HepG2 (cell line): Measurements from ENCODE around the gene WDFY1. TPM values are rescaled to one million over a fixed set of nuclear protein-coding genes. Genes with fewer than 3 reads are reported as not detected.

Experiments used
- CBFB ChIP-seq: sonication (generic); formaldehyde crosslinking; IDR thresholded peaks from 2 replicates; pipeline ENCODE4 v1.4.0; 2020; ENCODE audit warnings: missing genetic modification reagents
- CBX2 ChIP-seq, 2 experiments: fragments of 200-600 bp in 1 of 2; sonication (generic); formaldehyde crosslinking in 1 of 2; IDR thresholded peaks; 2 replicates each; pipeline versions ENCODE4 v1.7.0 to v1.8.1; 2018 to 2022; ENCODE audit warnings: low read depth in 2 of 2, low read length in 1 of 2, mild to moderate bottlenecking in 1 of 2, missing genetic modification reagents in 1 of 2
- MAFG ChIP-seq: sonication (generic); formaldehyde crosslinking; IDR thresholded peaks from 2 replicates; pipeline ENCODE4 v1.5.1; 2020; ENCODE audit warnings: mild to moderate bottlenecking, missing genetic modification reagents
- SIN3B ChIP-seq: fragments of 150-350 bp; IDR thresholded peaks from 2 replicates; pipeline ENCODE4 v1.6.1; 2014; ENCODE audit warnings: low read length
- SNAPC4 ChIP-seq: sonication (generic); formaldehyde crosslinking; IDR thresholded peaks from 2 replicates; pipeline ENCODE4 v1.4.0; 2020; ENCODE audit warnings: mild to moderate bottlenecking, missing genetic modification reagents
- ZNF12 ChIP-seq: sonication (generic); formaldehyde crosslinking; IDR thresholded peaks from 2 replicates; pipeline ENCODE4 v1.5.0; 2020; ENCODE audit warnings: missing genetic modification reagents
- ZNF282 ChIP-seq: fragments of 450-650 bp; IDR thresholded peaks from 2 replicates; pipeline ENCODE4 v1.6.1; 2018; ENCODE audit not compliant: partially characterized antibody
- ZNF781 ChIP-seq: sonication (generic); formaldehyde crosslinking; IDR thresholded peaks from 2 replicates; pipeline ENCODE4 v1.5.1; 2020; ENCODE audit warnings: borderline replicate concordance, mild to moderate bottlenecking, missing genetic modification reagents; ENCODE audit errors: not compliant biosample characterization
- ZNF841 ChIP-seq: sonication (generic); formaldehyde crosslinking; IDR thresholded peaks from 2 replicates; pipeline ENCODE4 v1.8.1; 2023; ENCODE audit warnings: missing genetic modification reagents, borderline replicate concordance
- polyA plus RNA-seq, 8 experiments: library from polyadenylated mRNA; depleted of rRNA in 3 of 8; stranded (reverse) in 7 of 8; unstranded in 1 of 8; fragments of >200 nt; fragmentation: Illumina TruSeq in 4 of 8; extraction: Trizol in 4 of 8; gene quantifications; 2 replicates each; pipeline versions ENCODE4 v1.2.1 to v1.2.3, GENCODE V29; 2011 to 2016; ENCODE audit warnings: low read depth in 4 of 8, missing spikeins in 1 of 8, mixed read lengths in 1 of 8; ENCODE audit not compliant: insufficient read depth in 1 of 8
- total RNA-seq, 5 experiments: library from RNA; depleted of rRNA; stranded (reverse); fragments of >200 nt; fragmentation: Illumina TruSeq; extraction: Trizol; gene quantifications; 2 replicates each; pipeline ENCODE4 v1.2.3, GENCODE V29; 2016; ENCODE audit warnings: low read depth in 1 of 5
- TF ChIP-seq, protein P1 (sequence below): sonication (generic); formaldehyde crosslinking; IDR thresholded peaks from 2 replicates; pipeline ENCODE4 v1.9.0; 2022; ENCODE audit warnings: low read depth, missing genetic modification reagents
- TF ChIP-seq, protein P2 (sequence below): sonication (generic); formaldehyde crosslinking; IDR thresholded peaks from 2 replicates; pipeline ENCODE4 v1.4.0; 2020; ENCODE audit warnings: missing genetic modification reagents

WDFY1 gene
- total and polyA plus RNA-seq, 2 of the 13 experiments (the other 11 are each of a cell fraction or from before 2014, with no cell fraction given): 77.0 to 78.4 TPM

DNA sequence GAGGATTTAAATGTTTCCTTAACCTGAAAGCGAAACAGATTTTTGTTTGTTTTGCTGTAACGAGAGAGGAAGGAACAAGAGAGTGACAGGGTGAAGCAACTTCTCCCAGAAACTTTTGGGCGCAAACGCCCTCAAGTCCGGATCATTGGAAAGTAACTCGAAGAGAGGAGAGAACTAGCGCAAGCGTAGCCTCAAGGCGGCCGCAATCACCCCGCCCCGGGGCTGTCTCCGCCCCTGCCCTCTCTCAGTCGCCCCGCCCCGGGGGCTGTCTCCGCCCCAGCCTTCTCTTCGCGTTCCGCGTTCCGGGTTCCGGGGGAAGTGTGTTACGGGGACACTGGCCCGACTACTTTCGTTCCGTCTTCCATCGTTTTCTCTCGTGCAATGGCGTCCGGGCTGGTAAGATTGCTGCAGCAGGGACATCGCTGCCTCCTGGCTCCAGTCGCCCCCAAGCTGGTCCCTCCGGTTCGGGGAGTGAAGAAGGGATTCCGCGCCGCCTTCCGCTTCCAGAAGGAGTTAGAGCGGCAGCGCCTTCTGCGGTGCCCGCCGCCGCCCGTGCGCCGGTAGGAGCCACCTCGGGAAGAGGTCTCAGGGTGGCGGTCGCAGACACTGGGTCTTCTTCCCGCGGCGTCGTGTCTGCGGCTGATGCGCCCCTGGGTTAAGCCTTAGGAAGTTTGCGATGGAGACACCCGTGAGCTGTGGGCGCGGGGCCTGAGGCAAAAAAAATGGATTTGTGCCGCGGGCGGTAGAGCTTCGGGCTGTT is 12.1 kb upstream of the WDFY1 start, which contains the start of gene MRPL44 (continued):
- peak; percentile 94 for TF ChIP-seq SNAPC4
- peak; percentile 97 for TF ChIP-seq CBFB (CRISPR knock-in tag)
- peak; percentile 90; the same call in 1 of the 2 replicates for TF ChIP-seq CBX2 (IDR thresholded peaks at IDR 0.05; ENCODE audit: low read depth, low read length)
- TF ChIP-seq CBX2 (CRISPR knock-in tag; IDR thresholded peaks at IDR 0.05; ENCODE audit: low read depth): peak; percentile 86
- TF ChIP-seq, protein P1, sequence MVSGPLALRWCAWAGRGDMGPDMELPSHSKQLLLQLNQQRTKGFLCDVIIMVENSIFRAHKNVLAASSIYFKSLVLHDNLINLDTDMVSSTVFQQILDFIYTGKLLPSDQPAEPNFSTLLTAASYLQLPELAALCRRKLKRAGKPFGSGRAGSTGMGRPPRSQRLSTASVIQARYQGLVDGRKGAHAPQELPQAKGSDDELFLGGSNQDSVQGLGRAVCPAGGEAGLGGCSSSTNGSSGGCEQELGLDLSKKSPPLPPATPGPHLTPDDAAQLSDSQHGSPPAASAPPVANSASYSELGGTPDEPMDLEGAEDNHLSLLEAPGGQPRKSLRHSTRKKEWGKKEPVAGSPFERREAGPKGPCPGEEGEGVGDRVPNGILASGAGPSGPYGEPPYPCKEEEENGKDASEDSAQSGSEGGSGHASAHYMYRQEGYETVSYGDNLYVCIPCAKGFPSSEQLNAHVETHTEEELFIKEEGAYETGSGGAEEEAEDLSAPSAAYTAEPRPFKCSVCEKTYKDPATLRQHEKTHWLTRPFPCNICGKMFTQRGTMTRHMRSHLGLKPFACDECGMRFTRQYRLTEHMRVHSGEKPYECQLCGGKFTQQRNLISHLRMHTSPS: peak; percentile 54; the same call in 1 of the 2 replicates
- no peak for TF ChIP-seq MAFG (CRISPR knock-in tag)
- TF ChIP-seq ZNF781 (CRISPR knock-in tag): peak; percentile 98
- TF ChIP-seq ZNF282: no peak
- no peak for TF ChIP-seq ZNF841
- TF ChIP-seq, protein P2, sequence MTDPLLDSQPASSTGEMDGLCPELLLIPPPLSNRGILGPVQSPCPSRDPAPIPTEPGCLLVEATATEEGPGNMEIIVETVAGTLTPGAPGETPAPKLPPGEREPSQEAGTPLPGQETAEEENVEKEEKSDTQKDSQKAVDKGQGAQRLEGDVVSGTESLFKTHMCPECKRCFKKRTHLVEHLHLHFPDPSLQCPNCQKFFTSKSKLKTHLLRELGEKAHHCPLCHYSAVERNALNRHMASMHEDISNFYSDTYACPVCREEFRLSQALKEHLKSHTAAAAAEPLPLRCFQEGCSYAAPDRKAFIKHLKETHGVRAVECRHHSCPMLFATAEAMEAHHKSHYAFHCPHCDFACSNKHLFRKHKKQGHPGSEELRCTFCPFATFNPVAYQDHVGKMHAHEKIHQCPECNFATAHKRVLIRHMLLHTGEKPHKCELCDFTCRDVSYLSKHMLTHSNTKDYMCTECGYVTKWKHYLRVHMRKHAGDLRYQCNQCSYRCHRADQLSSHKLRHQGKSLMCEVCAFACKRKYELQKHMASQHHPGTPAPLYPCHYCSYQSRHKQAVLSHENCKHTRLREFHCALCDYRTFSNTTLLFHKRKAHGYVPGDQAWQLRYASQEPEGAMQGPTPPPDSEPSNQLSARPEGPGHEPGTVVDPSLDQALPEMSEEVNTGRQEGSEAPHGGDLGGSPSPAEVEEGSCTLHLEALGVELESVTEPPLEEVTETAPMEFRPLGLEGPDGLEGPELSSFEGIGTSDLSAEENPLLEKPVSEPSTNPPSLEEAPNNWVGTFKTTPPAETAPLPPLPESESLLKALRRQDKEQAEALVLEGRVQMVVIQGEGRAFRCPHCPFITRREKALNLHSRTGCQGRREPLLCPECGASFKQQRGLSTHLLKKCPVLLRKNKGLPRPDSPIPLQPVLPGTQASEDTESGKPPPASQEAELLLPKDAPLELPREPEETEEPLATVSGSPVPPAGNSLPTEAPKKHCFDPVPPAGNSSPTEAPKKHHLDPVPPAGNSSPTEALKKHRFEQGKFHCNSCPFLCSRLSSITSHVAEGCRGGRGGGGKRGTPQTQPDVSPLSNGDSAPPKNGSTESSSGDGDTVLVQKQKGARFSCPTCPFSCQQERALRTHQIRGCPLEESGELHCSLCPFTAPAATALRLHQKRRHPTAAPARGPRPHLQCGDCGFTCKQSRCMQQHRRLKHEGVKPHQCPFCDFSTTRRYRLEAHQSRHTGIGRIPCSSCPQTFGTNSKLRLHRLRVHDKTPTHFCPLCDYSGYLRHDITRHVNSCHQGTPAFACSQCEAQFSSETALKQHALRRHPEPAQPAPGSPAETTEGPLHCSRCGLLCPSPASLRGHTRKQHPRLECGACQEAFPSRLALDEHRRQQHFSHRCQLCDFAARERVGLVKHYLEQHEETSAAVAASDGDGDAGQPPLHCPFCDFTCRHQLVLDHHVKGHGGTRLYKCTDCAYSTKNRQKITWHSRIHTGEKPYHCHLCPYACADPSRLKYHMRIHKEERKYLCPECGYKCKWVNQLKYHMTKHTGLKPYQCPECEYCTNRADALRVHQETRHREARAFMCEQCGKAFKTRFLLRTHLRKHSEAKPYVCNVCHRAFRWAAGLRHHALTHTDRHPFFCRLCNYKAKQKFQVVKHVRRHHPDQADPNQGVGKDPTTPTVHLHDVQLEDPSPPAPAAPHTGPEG (CRISPR knock-in tag): peak; percentile 90; the same call in 1 of the 2 replicates
- TF ChIP-seq ZNF12 (CRISPR knock-in tag): peak; percentile 89; the same call in 1 of the 2 replicates
- TF ChIP-seq SIN3B: peak; percentile 96
